ENCODE results near the gene ARPP19. TPM values are rescaled to one million over a fixed set of nuclear protein-coding genes. Genes with fewer than 3 reads are reported as not detected.

Gene ARPP19
- total RNA-seq, 2 experiments from 2014 or later = 167 to 174 TPM

- CTCF ChIA-PET = interaction anchor here (1.3 kb wide), 1 partner anchor 8 kb away, joined by 4 read pairs; no protein-coding TSS in a partner anchor
- ATAC-seq (no peak), DNase-seq (no peak)
- H3K27me3 Mint-ChIP-seq = no peaks in the 10 kb centered on the region
- H3K36me3 Mint-ChIP-seq = peaks cover 11% of the 10 kb centered on the region
- no peak overlapping the region for H3K4me3 Mint-ChIP-seq
- peaks cover 11% of the 10 kb centered on the region for H3K4me1 Mint-ChIP-seq
- H3K27ac Mint-ChIP-seq = no peak overlapping the region
- peaks cover 6% of the 10 kb centered on the region for H3K9me3 Mint-ChIP-seq (ENCODE audit: low read depth)
Observed at GRCh38 chr15:52537459-52537858, 31.4 kb downstream of the ARPP19 start.

- Mint-ChIP-seq H3K4me1 (peaks cover 27% of the 10 kb centered on the region), H3K27ac (no peak overlapping the region), H3K9me3 (ENCODE audit: low read depth) (no peaks in the 10 kb centered on the region), H3K27me3 (no peaks in the 10 kb centered on the region), H3K36me3 (no peaks in the 10 kb centered on the region), H3K4me3 (no peak overlapping the region)
- DNase-seq (no peak), ATAC-seq (no peak)
- CTCF ChIA-PET = interaction anchor here (1.3 to 2.0 kb wide), 3 partner anchors 21 to 201 kb away, joined by 4 to 5 read pairs (median 5); no protein-coding TSS in a partner anchor
Observed at GRCh38 chr15:52532427-52532826, 36.4 kb downstream of the ARPP19 start.

GRCh38 chr15:52529940-52530339 lies 38.9 kb downstream of the ARPP19 start:
- H3K36me3 Mint-ChIP-seq = peaks cover 2% of the 10 kb centered on the region
- CTCF ChIA-PET = interaction anchor here (1.0 to 1.3 kb wide), 2 partner anchors 8 to 29 kb away, joined by 4 read pairs; no protein-coding TSS in a partner anchor
- DNase-seq = no peak
- no peaks in the 10 kb centered on the region for H3K9me3 Mint-ChIP-seq (ENCODE audit: low read depth)
- H3K4me3 Mint-ChIP-seq = peak overlapping the region; percentile 62
- H3K27me3 Mint-ChIP-seq = no peaks in the 10 kb centered on the region
- ATAC-seq = no peak
- H3K4me1 Mint-ChIP-seq = peaks cover 34% of the 10 kb centered on the region
- peak overlapping the region; percentile 72 for H3K27ac Mint-ChIP-seq

- H3K36me3 Mint-ChIP-seq = peaks cover 2% of the 10 kb centered on the region
- ATAC-seq (no peak), DNase-seq (peak; percentile 51)
- H3K4me3 Mint-ChIP-seq = peak overlapping the region; percentile 62
- H3K9me3 Mint-ChIP-seq (ENCODE audit: low read depth) = no peaks in the 10 kb centered on the region
- H3K27ac Mint-ChIP-seq = peak overlapping the region; percentile 72
- CTCF ChIA-PET = interaction anchor here (1.0 to 2.2 kb wide), 5 partner anchors 9 to 205 kb away, joined by 3 to 13 read pairs (median 4); partner anchors contain the start of gene ARPP19
- H3K27me3 Mint-ChIP-seq = no peaks in the 10 kb centered on the region
- peaks cover 30% of the 10 kb centered on the region for H3K4me1 Mint-ChIP-seq
Observed at GRCh38 chr15:52529341-52529924, 39.4 kb downstream of the ARPP19 start.

GRCh38 chr15:52528564-52529340 lies 40.1 kb downstream of the ARPP19 start, which contains the start of gene MYO5A:
TSS of gene MYO5A (minus strand) at chr15:52528880. CDS start at chr15:52528806, 74 bp downstream.
- H3K4me3 Mint-ChIP-seq = peak within 1 kb of the TSS; percentile 97
- peak; percentile 92 for ATAC-seq
- CTCF ChIA-PET = interaction anchor here (1.0 to 2.2 kb wide), 15 partner anchors 9 to 272 kb away, joined by 3 to 13 read pairs (median 4); partner anchors contain the start of gene ARPP19
- H3K27me3 Mint-ChIP-seq = no peaks in the 10 kb centered on the region
- peaks cover 30% of the 10 kb centered on the region for H3K4me1 Mint-ChIP-seq
- no peaks in the 10 kb centered on the region for H3K9me3 Mint-ChIP-seq (ENCODE audit: low read depth)
- peaks cover 2% of the 10 kb centered on the region for H3K36me3 Mint-ChIP-seq
- H3K27ac Mint-ChIP-seq = peak within 1 kb of the TSS; percentile 85
- peak; percentile 87 for DNase-seq

- peak; percentile 65 for DNase-seq
- CTCF ChIA-PET = interaction anchor here (1.0 to 2.2 kb wide), 12 partner anchors 24 to 271 kb away, joined by 3 to 13 read pairs (median 4); no protein-coding TSS in a partner anchor
- Mint-ChIP-seq H3K4me3 (peak overlapping the region; percentile 97), H3K4me1 (peaks cover 33% of the 10 kb centered on the region), H3K27me3 (no peaks in the 10 kb centered on the region), H3K9me3 (ENCODE audit: low read depth) (no peaks in the 10 kb centered on the region), H3K36me3 (peaks cover 2% of the 10 kb centered on the region), H3K27ac (peak overlapping the region; percentile 85)
- peak; percentile 4 for ATAC-seq
Observed at GRCh38 chr15:52527911-52528563, 40.8 kb downstream of the ARPP19 start.

GRCh38 chr15:52527196-52527910 lies 41.5 kb downstream of the ARPP19 start:
- ATAC-seq = no peak
- Mint-ChIP-seq H3K27me3 (no peaks in the 10 kb centered on the region), H3K4me3 (peak overlapping the region; percentile 97), H3K4me1 (peaks cover 34% of the 10 kb centered on the region), H3K27ac (no peak overlapping the region), H3K36me3 (peaks cover 2% of the 10 kb centered on the region), H3K9me3 (ENCODE audit: low read depth) (no peaks in the 10 kb centered on the region)
- CTCF ChIA-PET = interaction anchor here (1.1 to 2.2 kb wide), 10 partner anchors 25 to 271 kb away, joined by 3 to 13 read pairs (median 4); no protein-coding TSS in a partner anchor
- no peak for DNase-seq

GRCh38 chr15:52524223-52525136 lies 44.4 kb downstream of the ARPP19 start:
- no peak overlapping the region for H3K27ac Mint-ChIP-seq
- no peaks in the 10 kb centered on the region for H3K27me3 Mint-ChIP-seq
- peaks cover 4% of the 10 kb centered on the region for H3K36me3 Mint-ChIP-seq
- peaks cover 25% of the 10 kb centered on the region for H3K4me1 Mint-ChIP-seq
- DNase-seq (no peak), ATAC-seq (no peak)
- CTCF ChIA-PET = interaction anchor here (0.9 to 1.0 kb wide), 2 partner anchors 20 to 192 kb away, joined by 3 read pairs; no protein-coding TSS in a partner anchor
- no peaks in the 10 kb centered on the region for H3K9me3 Mint-ChIP-seq (ENCODE audit: low read depth)
- H3K4me3 Mint-ChIP-seq = no peak overlapping the region

GRCh38 chr15:52523647-52524046 lies 45.2 kb downstream of the ARPP19 start:
- CTCF ChIA-PET = no interaction called here
- H3K27ac Mint-ChIP-seq = no peak overlapping the region

GRCh38 chr15:52523192-52523591 lies 45.6 kb downstream of the ARPP19 start:
- no peak for ATAC-seq
- CTCF ChIA-PET = no interaction called here

More at GRCh38 chr15:52523647-52524046, 45.2 kb downstream of the ARPP19 start:
- H3K4me1 Mint-ChIP-seq = peaks cover 25% of the 10 kb centered on the region
- DNase-seq (no peak), ATAC-seq (no peak)
- H3K27me3 Mint-ChIP-seq = no peaks in the 10 kb centered on the region
- H3K4me3 Mint-ChIP-seq = no peak overlapping the region
- H3K9me3 Mint-ChIP-seq (ENCODE audit: low read depth) = no peaks in the 10 kb centered on the region
- H3K36me3 Mint-ChIP-seq = peaks cover 4% of the 10 kb centered on the region

GRCh38 chr15:52521682-52522081 lies 47.1 kb downstream of the ARPP19 start:
- H3K27ac Mint-ChIP-seq = no peak overlapping the region
- H3K27me3 Mint-ChIP-seq = no peaks in the 10 kb centered on the region
- DNase-seq (no peak), ATAC-seq (no peak)
- H3K4me1 Mint-ChIP-seq = peaks cover 11% of the 10 kb centered on the region
- no peak overlapping the region for H3K4me3 Mint-ChIP-seq
- H3K36me3 Mint-ChIP-seq = peaks cover 2% of the 10 kb centered on the region
- CTCF ChIA-PET = no interaction called here
- H3K9me3 Mint-ChIP-seq (ENCODE audit: low read depth) = no peaks in the 10 kb centered on the region

More at GRCh38 chr15:52523192-52523591, 45.6 kb downstream of the ARPP19 start:
- Mint-ChIP-seq H3K4me1 (peaks cover 25% of the 10 kb centered on the region), H3K27me3 (no peaks in the 10 kb centered on the region), H3K36me3 (peaks cover 4% of the 10 kb centered on the region), H3K4me3 (no peak overlapping the region), H3K9me3 (ENCODE audit: low read depth) (no peaks in the 10 kb centered on the region), H3K27ac (no peak overlapping the region)
- no peak for DNase-seq

- Mint-ChIP-seq H3K27me3 (no peaks in the 10 kb centered on the region), H3K36me3 (peaks cover 2% of the 10 kb centered on the region), H3K4me3 (no peak overlapping the region), H3K9me3 (ENCODE audit: low read depth) (no peaks in the 10 kb centered on the region), H3K4me1 (peaks cover 6% of the 10 kb centered on the region), H3K27ac (no peak overlapping the region)
- ATAC-seq (no peak), DNase-seq (no peak)
- CTCF ChIA-PET = no interaction called here
Observed at GRCh38 chr15:52520421-52520820, 48.4 kb downstream of the ARPP19 start.
